H9 (cell line): ENCODE measurements around the gene LRRC51. TPM values are rescaled to one million over a fixed set of nuclear protein-coding genes. Genes with fewer than 3 reads are reported as not detected.
A peak's percentile ranks its signal among the peaks of the same experiment; 100 is the strongest.

Source experiments
- DNase-seq: peaks from one replicate; pipeline ENCODE4 v3.0.0-alpha.2; 2017
- H2AFZ ChIP-seq: one replicate; pipeline ENCODE4 v1.6.1; 2013; ENCODE audit warnings: mild to moderate bottlenecking, low read length, control low read depth, moderate library complexity
- H2AK5ac ChIP-seq: 2 replicates; pipeline ENCODE4 v1.6.1; 2013; ENCODE audit warnings: low read length, control low read depth, mixed read lengths; ENCODE audit not compliant: insufficient read length
- H2BK120ac ChIP-seq: one replicate; pipeline ENCODE4 v1.6.1; 2013; ENCODE audit warnings: low read depth, mild to moderate bottlenecking, low read length, control low read depth, inconsistent platforms; ENCODE audit not compliant: poor library complexity, severe bottlenecking
- H2BK12ac ChIP-seq: 2 replicates; pipeline ENCODE4 v1.6.1; 2013; ENCODE audit warnings: low read length, control low read depth, mixed read lengths, low read depth; ENCODE audit not compliant: insufficient read length
- H2BK15ac ChIP-seq: 2 replicates; pipeline ENCODE4 v1.6.1; 2013; ENCODE audit warnings: low read depth, low read length, control low read depth
- H2BK20ac ChIP-seq: one replicate; pipeline ENCODE4 v1.6.1; 2013; ENCODE audit warnings: low read depth, mild to moderate bottlenecking, low read length, control low read depth, inconsistent platforms; ENCODE audit not compliant: poor library complexity, severe bottlenecking
- H2BK5ac ChIP-seq: 2 replicates; pipeline ENCODE4 v1.6.1; 2013; ENCODE audit warnings: low read length, control low read depth, mixed read lengths; ENCODE audit not compliant: insufficient read length
- H3K14ac ChIP-seq: 2 replicates; pipeline ENCODE4 v1.6.1; 2013; ENCODE audit warnings: low read length, control low read depth; ENCODE audit not compliant: insufficient read depth
- H3K18ac ChIP-seq: 2 replicates; pipeline ENCODE4 v1.6.1; 2013; ENCODE audit warnings: low read depth, mild to moderate bottlenecking, mixed read lengths, low read length, control low read depth; ENCODE audit not compliant: insufficient read length
- H3K23ac ChIP-seq: 2 replicates; pipeline ENCODE4 v1.6.1; 2013; ENCODE audit warnings: low read length, control low read depth, mixed read lengths, low read depth; ENCODE audit not compliant: insufficient read length
- H3K23me2 ChIP-seq: 2 replicates; pipeline ENCODE4 v1.6.1; 2013; ENCODE audit warnings: low read depth, mild to moderate bottlenecking, mixed read lengths, low read length, control low read depth; ENCODE audit not compliant: insufficient read length, poor library complexity, severe bottlenecking
- H3K27ac ChIP-seq: 2 replicates; pipeline ENCODE4 v1.5.1; 2013; ENCODE audit warnings: low read length, control low read depth, mixed read lengths, low read depth; ENCODE audit not compliant: insufficient read length
- H3K27me3 ChIP-seq: 2 replicates; pipeline ENCODE4 v1.6.1; 2013; ENCODE audit warnings: low read length, control low read depth, inconsistent platforms; ENCODE audit not compliant: insufficient read depth
- H3K4ac ChIP-seq: 2 replicates; pipeline ENCODE4 v1.6.1; 2013; ENCODE audit warnings: low read depth, mild to moderate bottlenecking, control low read depth, inconsistent platforms, low read length, moderate library complexity
- H3K4me1 ChIP-seq: 2 replicates; pipeline ENCODE4 v1.6.1; 2013; ENCODE audit warnings: low read length, control low read depth, inconsistent platforms; ENCODE audit not compliant: insufficient read depth
- H3K4me2 ChIP-seq: 2 replicates; pipeline ENCODE4 v1.6.1; 2013; ENCODE audit warnings: low read length, control low read depth, mixed read lengths; ENCODE audit not compliant: insufficient read length, insufficient read depth
- H3K56ac ChIP-seq: 2 replicates; pipeline ENCODE4 v1.6.1; 2013; ENCODE audit warnings: low read depth, mild to moderate bottlenecking, mixed read lengths, low read length, control low read depth; ENCODE audit not compliant: insufficient read length
- H3K79me1 ChIP-seq: 2 replicates; pipeline ENCODE4 v1.6.1; 2013; ENCODE audit warnings: low read depth, mild to moderate bottlenecking, moderate library complexity, low read length, control low read depth, inconsistent platforms; ENCODE audit not compliant: insufficient read depth, poor library complexity, severe bottlenecking
- H3K79me2 ChIP-seq: 2 replicates; pipeline ENCODE4 v1.6.1; 2013; ENCODE audit warnings: low read length, control low read depth, inconsistent platforms; ENCODE audit not compliant: insufficient read depth
- H3K9ac ChIP-seq: 2 replicates; pipeline ENCODE4 v1.6.1; 2013; ENCODE audit warnings: low read length, control low read depth, mixed read lengths; ENCODE audit not compliant: insufficient read length; ENCODE audit errors: extremely low read depth
- H3K9me3 ChIP-seq: one replicate; pipeline ENCODE4 v1.6.1; 2013; ENCODE audit warnings: low read depth, low read length, inconsistent platforms; ENCODE audit not compliant: control insufficient read depth
- H3T11ph ChIP-seq: one replicate; pipeline ENCODE4 v1.6.1; 2013; ENCODE audit warnings: mild to moderate bottlenecking, low read length, control low read depth, inconsistent platforms
- H4K20me1 ChIP-seq: one replicate; pipeline ENCODE4 v1.6.1; 2013; ENCODE audit not compliant: control insufficient read depth, insufficient read length, insufficient read depth
- H4K5ac ChIP-seq: 2 replicates; pipeline ENCODE4 v1.6.1; 2013; ENCODE audit warnings: low read depth, mild to moderate bottlenecking, mixed read lengths, low read length, control low read depth; ENCODE audit not compliant: insufficient read length
- H4K8ac ChIP-seq: replicated peaks from 2 replicates; pipeline ENCODE4 v1.6.1; 2013; ENCODE audit warnings: low read length, control low read depth, mixed read lengths, low read depth; ENCODE audit not compliant: insufficient read length
- H4K91ac ChIP-seq: 2 replicates; pipeline ENCODE4 v1.6.1; 2013; ENCODE audit warnings: low read depth, mild to moderate bottlenecking, moderate library complexity, mixed read lengths, low read length, control low read depth; ENCODE audit not compliant: insufficient read length
- H3K27ac Mint-ChIP-seq, 3 experiments: 2 replicates in 2 of 3; 3 replicates in 1 of 3; pipeline ENCODE4 v1.8.0; 2020 to 2021; ENCODE audit warnings: mixed read lengths in 3 of 3, mild to moderate bottlenecking in 1 of 3, moderate library complexity in 1 of 3
- H3K27me3 Mint-ChIP-seq: 2 replicates; pipeline ENCODE4 v1.8.0; 2021; ENCODE audit warnings: low read depth, mild to moderate bottlenecking, moderate library complexity, mixed read lengths
- H3K36me3 Mint-ChIP-seq, 3 experiments: 2 replicates in 2 of 3; 3 replicates in 1 of 3; pipeline ENCODE4 v1.8.0; 2020 to 2021; ENCODE audit warnings: low read depth in 3 of 3, mixed read lengths in 3 of 3; ENCODE audit not compliant: insufficient read depth in 1 of 3
- H3K4me1 Mint-ChIP-seq, 2 experiments: 2 replicates each; pipeline ENCODE4 v1.8.0; 2020; ENCODE audit warnings: mixed read lengths in 2 of 2
- H3K4me3 Mint-ChIP-seq, 2 experiments: 2 replicates in 1 of 2; 3 replicates in 1 of 2; pipeline ENCODE4 v1.8.0; 2020 to 2021; ENCODE audit warnings: mild to moderate bottlenecking in 2 of 2, mixed read lengths in 2 of 2, moderate library complexity in 1 of 2
- H3K9me3 Mint-ChIP-seq, 2 experiments: 2 replicates in 1 of 2; 3 replicates in 1 of 2; pipeline ENCODE4 v1.8.0; 2020; ENCODE audit warnings: mild to moderate bottlenecking in 2 of 2, mixed read lengths in 2 of 2, moderate library complexity in 1 of 2
- CTCF ChIP-seq: fragments of 200-600 bp; sonication (generic); conservative IDR thresholded peaks from 3 replicates; pipeline ENCODE4 v1.8.0; 2021; ENCODE audit warnings: antibody characterized with exemption, mild to moderate bottlenecking
- WGBS: extraction: QIAGEN DNeasy Blood & Tissue Kit; methylation state at CpG from one replicate; pipeline ENCODE4 v1.1.7; 2013; ENCODE audit warnings: missing lambda C conversion rate, low lambda C conversion rate, mixed read lengths; ENCODE audit not compliant: insufficient read length; ENCODE audit errors: extremely low coverage; 5-methylcytosine and 5-hydroxymethylcytosine counted together
- total RNA-seq: library from RNA; stranded (reverse); gene quantifications from 2 replicates; pipeline ENCODE4 v1.2.1, GENCODE V29; 2021

LRRC51 gene
- total RNA-seq, 1 experiment from 2014 or later: 3.1 TPM

DNA sequence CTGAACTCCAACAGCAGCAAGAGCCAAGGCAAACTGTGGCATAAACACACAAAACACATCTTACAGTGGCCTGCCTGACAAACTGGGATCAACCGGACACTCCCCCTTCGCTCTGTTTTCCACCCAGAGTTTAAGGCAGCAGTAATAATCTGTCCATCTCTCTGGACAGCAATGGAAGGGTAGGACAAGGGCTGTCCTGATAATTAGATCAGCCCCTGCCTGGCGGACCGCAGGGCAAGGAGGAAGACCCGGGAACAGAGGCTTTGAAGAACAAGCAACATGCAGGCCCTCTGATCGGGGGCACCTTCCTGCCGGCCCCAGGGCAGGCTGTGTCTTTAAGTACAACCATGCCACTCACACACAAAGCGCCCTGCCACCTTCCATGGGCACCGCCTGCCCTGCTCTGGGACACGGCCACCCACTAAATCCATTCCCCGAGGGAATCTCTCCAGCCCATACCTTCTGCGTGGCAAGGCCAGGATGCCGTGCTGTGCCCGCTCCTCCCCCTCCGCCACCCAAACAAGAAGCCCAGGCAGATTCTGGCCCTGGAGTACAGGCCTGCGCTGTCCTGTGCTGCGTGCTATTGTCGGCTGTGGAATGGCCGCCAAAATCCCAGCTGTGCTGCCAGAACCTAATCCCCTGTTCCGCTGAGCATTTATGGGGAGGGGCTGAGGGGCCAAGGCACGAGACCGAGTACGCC is 39.1 kb upstream of the LRRC51 start:
- no peak overlapping the region for H3K56ac ChIP-seq
- H3K23me2 ChIP-seq: peaks cover 8% of the 10 kb centered on the region
- H3K23ac ChIP-seq: no peak overlapping the region
- peak overlapping the region; percentile 11 for H3K9ac ChIP-seq
- no peak overlapping the region for H2BK20ac ChIP-seq
- Mint-ChIP-seq H3K36me3 (peaks cover 6 to 13% (median 7%) of the 10 kb centered on the region in 3 experiments; a peak in 6 of 7 replicates), H3K27ac (no peak overlapping the region; a peak in 1 of 7 replicates), H3K4me3 (no peak overlapping the region), H3K4me1 (peaks cover 14 to 26% of the 10 kb centered on the region in 2 experiments), H3K27me3 (no peaks in the 10 kb centered on the region), H3K9me3 (no peaks in the 10 kb centered on the region)
- H4K5ac ChIP-seq: no peak overlapping the region
- H3K27me3 ChIP-seq: no peaks in the 10 kb centered on the region
- peak overlapping the region; percentile 45 for H3K4me2 ChIP-seq
- no peak overlapping the region for H4K91ac ChIP-seq
- peaks cover 10% of the 10 kb centered on the region for H3K79me1 ChIP-seq
- H3K27ac ChIP-seq: no peak overlapping the region
- peak; percentile 61 for DNase-seq
- no peak for TF ChIP-seq CTCF
- H3T11ph ChIP-seq: no peak overlapping the region
- H3K9me3 ChIP-seq: no peaks in the 10 kb centered on the region
- H2BK5ac ChIP-seq: no peak overlapping the region
- WGBS: no CpG with 5 or more reads among the region's 23 CpGs
- H3K4me1 ChIP-seq: peaks cover 9% of the 10 kb centered on the region; the same call in 1 of the 2 replicates
- H2AK5ac ChIP-seq: no peak overlapping the region
- no peaks in the 10 kb centered on the region for H4K20me1 ChIP-seq
- H2AFZ ChIP-seq: no peak overlapping the region
- H3K14ac ChIP-seq: peak overlapping the region; percentile 55
- H2BK120ac ChIP-seq: no peak overlapping the region
- no peak overlapping the region for H2BK15ac ChIP-seq
- no peak overlapping the region for H3K4ac ChIP-seq
- peaks cover 12% of the 10 kb centered on the region; the same call in 1 of the 2 replicates for H3K79me2 ChIP-seq
- no peak overlapping the region for H2BK12ac ChIP-seq
- no peak overlapping the region for H4K8ac ChIP-seq
- peak overlapping the region; percentile 59 for H3K18ac ChIP-seq
